Stimulated activated CD8-positive, alpha-beta memory T cell treated with anti-CD3 and anti-CD28 coated beads, Interleukin-4, amount 100 ng/mL, for 4 hours (primary cell): ENCODE results near the gene CWC27.
"Not testable (repeated sequence)": the region's sequence is repeated elsewhere in the genome, so short reads cannot be mapped to it uniquely, and the experiment has no call there.

ENCODE experiments used
- DNase-seq, 2 donors: peaks; one replicate each; pipeline ENCODE4 v3.0.0-alpha.2; 2020; ENCODE audit warnings: low read depth in 2 of 2, low spot score in 1 of 2

Gene CWC27

DNA sequence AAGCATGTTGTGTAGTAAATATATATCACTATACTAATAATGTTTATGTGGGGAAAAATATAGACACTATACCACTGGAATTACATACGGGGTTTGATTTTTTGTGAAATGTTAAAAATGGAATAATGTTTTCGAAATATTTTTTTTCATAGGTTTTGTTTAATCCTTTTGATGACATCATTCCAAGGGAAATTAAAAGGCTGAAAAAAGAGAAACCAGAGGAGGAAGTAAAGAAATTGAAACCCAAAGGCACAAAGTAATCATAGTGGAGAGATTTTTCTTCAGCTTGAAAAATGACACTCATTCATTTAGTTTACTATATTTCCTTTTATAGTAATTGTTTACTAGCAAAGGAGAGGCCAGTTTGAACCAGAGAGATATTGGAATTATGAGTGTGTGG is 17.6 kb downstream of the CWC27 start:
- no peak for DNase-seq

DNA sequence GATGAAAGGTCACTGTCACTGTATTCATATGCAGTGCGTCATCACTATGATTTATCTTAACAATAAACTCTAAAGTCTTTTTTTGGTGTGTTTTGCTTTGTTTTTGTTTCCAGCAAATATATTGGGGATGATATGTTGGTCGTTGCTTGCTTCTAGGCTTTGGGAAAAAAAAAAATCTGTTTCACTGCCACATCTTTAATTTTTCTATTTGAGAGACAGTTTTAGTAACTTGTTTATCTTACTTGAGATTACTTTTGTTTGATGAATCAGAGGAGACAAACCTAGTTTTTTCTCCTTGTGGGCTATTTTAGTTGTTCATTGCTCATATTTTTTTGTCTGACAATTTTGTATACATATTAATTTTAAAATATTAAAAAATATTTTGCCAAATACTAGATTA is 19.4 kb downstream of the CWC27 start:
- no peak for DNase-seq

DNA sequence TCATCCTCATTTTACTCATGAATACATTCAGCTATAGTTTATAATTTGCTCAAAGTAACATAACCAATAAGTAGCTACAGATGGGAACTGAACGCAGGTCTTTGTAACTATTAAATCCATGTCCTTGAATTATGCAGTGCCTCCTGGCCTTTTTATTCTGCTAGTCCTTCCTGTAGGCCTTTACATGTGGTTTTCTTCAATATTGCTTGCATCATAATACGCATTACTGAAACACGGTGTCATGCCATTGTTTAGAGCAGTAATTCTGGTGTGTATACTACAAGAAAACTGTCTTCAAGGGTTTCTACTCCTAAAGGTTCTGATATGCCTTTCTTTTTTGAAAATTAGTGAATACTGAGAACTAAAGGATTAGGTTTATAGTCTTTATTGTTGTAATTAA is 20.7 kb downstream of the CWC27 start:
- no peak for DNase-seq

DNA sequence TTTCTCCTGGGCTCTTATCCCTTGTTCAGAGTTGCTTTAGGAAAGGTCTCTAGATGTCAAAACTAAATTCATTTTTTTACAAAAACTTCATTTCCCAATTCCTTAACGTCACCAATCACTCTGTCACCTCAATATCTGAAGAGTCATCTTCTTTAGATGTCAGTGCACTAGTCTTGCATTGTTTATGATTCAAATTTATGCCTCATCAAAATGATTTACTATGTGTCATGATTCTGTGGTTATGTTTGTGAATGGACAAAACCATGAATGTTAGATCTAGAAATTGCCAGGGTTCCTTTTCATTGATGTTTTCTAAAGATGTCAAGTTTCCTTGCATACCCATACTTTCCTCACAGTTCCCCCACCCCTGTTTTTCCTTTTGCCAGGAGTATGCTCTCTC is 21.5 kb downstream of the CWC27 start:
- DNase-seq: no peak

DNA sequence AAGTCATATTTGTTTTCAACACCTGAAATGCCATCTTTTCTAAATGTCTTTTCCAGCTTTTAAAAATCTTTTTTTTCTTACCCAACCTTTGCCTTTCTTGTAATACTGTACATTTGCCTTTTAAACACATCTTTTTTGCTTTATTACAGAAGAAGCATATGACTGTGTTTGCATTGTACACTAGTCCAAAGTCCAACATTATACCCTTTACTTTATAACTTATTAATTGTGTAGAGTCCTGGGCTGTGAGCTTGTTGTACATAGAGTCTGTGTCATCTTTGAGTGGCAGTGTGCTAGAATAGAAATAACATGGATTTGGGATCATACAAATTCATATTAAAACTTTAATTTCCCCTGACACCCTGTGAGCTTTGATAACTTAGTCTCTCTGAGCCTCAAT is 23.7 kb downstream of the CWC27 start:
- no peak for DNase-seq

DNA sequence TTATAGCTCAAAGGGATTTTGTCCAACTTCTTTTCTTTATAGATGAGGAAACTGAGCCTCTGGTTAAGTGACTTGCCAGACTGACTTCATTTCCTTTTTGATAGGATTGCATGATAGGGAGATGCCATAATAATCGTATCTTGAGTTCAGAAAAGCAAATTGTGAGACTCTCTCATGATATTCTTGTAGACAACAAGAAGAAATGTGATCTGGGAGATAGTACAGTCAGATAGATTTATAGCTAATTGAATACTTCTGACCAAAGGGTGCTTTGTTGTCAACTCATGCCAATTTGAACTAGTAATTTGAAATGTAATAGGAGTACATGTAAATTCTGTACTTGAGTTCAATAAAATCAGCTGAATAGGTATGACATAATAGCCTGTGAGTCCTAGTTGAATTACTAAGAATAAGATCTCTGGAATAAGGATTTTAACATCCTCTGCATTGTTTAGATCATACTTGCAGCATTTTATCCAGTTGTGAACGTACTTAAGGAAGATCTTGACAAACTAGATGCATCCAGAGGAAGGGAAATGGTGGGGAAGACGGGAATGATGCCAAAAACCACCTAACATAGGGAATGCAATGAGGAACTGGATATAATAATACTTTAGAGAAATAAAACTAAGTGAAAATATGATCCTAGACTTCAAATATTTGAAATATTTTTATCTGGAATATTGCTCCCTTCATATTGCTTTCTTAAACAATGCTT is 25.5 kb downstream of the CWC27 start:
- DNase-seq: no peak

DNA sequence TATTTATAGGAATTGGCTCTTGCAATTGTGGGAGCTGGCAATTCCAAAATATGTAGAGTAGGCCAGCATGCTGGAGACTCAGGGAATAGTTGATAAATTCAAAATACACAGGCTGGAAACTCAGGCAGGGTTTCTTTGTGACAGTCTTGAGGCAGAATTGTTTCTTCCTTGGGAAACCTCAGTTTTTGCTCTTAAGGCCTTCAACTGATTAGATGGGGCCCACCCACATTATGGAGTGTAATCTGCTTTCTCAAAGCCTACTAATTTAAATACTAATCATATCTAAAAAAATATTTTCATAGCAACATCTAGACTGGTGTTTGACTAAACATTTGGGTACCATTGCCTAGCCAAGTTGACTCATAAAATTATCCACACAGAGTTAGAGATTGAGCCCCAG is 27.6 kb downstream of the CWC27 start:
- DNase-seq: no peak

DNA sequence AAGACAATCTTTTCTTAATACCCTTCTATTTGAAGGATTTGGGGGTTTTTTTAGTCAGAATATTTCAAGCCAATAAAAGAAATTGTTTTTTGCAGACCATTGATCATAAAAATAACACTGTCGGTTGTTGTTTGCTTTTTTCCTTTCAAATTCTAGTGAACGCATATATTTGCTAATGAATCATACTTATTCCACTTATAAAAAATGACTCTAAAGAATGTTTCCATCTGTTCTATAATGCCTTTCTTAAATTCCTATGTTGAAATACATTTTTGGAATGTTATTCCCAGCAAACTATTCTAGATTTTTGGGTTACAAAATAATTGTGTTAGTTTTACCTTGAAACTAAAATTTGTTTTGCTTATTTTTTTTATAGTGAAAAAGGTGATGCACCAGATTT is 32.2 kb downstream of the CWC27 start:
- DNase-seq: no peak

DNA sequence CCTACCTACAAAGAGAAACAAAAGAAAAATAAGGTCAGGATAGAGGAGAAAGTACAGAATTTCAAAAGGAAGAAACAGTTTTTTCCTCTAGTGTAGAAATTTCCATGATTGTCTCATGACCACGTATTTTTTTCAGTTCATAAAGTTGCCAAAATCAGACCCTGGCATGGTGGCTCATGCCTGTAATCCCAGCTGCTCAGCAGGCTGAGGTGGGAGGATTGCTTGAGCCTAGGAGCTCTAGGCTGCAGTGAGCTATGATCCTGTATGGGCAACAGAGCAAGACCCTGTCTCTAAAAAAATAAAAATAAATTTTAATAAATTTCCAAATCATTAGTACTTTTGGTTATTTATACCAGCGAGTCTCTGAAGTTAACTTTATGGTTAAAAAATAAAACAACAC is 37.8 kb downstream of the CWC27 start:
- DNase-seq: no peak

DNA sequence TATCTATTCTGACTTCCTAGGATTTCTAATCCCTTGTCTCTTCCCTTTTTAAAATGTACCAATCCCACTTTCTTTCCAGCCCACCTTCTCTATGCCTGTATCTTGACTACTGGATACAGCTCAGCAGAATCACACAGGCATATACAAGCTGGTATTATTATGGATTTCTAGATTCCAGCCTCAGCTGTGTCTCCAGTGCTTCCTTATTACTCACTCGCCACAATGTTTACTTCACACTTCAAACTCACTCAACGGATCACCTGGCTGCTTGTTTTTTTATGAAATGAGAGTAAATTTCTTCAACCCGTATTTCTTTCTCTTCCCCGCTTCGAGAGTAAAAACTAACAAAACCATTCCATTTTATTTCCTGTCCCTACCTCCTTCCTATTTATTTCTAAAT is 38.8 kb downstream of the CWC27 start:
- DNase-seq: no peak

DNA sequence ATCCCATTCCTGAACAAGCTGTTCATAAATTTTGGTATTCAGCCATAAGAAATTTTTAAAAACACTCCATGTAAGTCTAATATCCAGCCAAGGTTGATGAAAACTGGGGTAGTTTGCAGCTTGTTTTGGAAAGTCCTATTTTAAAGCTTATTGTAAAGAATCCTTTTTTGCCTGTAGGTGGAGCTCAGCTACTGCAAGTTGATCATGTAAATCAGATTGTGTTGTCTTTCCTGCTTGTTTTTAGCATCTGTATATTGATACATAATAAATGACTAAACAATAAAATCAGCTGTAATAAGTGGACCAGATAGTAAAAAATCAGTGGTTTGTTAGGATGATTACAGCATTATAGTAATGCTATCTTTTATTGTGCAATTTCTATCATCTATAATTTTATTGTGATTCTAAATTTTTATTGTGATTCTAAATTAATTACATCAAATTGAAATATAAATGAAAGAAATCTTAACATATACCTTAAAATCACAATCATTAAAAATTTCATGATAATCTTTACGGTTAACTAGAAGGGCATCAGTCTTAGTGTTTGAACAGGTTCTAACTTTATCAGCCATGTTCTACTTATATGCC is 42.4 kb downstream of the CWC27 start:
- DNase-seq: no peak

DNA sequence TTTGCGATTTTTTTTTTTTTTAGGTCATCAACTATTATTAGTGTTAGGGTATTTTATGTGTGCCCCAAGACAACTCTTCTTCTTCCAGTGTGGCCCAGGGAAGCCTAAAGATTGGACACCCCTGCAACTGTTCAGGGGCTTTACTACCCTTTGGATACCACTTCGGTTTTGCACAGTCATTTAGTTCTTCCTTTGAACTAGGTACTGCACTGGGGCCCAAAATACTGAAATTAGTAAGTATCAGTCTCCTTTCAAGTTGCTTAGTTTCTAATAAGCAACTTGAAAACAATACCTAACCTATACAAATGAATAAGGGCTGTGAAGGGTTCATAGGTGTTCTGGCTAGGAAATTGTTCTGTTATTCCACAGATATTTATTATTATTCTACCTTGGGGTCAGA is 45.3 kb downstream of the CWC27 start:
- no peak for DNase-seq

DNA sequence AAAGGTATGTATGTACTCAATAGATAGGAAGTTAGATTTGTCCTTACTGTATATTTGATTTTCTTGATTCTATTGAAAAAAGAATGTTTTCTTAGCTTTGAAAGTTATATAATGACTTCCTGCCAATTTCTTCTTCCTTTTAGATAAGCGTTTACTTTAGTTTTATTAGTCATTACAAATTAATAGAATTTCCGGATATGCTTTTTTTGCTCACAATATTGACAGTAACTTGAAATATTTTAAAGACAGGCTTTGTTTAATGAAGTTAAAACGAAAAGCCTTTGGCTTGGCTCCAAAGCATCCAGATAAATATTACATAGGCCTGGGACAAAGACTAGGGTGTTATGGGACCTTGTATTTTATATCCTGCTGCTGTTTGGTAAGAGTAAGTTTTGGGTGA is 49.5 kb downstream of the CWC27 start:
- DNase-seq: no peak

DNA sequence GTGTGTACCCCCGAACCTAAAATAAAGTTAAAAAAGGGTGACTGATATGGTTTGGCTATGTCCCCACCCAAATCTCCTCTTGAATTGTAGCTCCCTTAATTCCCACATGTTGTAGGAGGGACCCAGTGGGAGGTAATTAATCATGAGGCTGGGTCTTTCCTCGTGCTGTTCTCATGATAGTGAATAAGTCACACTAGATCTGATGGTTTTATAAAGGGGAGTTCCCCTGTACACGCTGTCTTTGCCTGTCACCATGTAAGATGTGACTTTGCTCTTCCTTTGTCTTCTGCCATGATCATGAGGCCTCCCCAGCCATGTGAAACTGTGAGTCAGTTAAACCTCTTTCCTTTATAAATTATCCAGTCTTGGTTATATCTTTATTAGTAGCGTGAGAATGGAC is 50.6 kb downstream of the CWC27 start:
- not testable (repeated sequence) for DNase-seq

DNA sequence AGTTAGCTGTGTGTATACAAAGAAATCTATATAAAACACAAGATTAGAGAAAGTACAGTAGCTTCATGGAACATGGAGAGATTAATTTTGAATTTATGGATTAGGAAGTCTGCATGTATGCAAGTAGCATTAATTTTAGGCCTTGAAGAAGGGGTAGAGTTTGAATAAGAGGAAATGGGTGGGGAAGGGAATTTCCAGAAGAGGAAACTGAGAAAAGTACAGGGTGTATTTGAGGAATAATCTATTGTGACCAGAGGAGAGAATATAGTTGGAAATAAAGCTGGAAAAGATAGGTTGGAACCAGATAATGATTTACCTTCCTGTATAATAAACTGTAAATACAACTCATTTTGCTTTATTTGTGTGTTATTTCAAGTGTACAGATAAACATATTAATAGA is 53.6 kb downstream of the CWC27 start:
- no peak for DNase-seq

DNA sequence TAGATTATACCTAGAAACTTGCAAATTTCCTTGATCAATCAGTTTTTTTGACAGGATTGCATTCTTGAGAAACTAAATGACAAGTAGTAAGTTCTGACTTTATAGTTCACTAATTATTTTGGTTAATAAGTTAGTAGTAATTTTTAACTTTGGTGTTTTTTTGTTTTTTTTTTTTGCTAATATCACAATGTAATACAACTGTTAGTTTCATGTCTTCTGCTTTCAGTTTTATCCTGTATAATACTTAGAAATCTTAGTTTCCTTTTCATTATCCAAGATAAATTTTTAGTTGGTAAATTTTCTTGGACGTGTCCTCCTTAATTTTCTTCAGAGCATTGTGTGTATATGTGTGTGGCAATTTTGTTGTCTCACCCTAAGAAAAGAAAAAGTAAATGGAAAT is 57.8 kb downstream of the CWC27 start:
- no peak for DNase-seq

DNA sequence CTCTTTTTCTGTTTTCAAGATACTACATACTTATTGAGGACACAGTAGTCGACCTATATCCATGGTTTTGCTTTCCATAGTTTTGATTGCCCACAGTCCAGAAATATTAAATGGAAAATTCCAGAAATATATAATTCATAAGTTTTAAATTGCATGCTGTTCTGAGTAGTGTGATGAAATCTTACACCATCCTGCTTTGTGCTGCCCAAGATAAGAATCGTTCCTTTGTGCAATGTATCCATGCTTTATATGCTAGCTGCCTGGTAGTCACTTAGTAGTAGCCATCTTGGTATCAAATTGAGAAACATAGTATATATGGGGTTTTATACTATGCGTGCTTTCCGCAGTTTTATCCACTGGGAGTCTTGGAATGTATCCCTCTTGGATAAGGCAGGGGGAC is 59.0 kb downstream of the CWC27 start:
- DNase-seq: no peak

DNA sequence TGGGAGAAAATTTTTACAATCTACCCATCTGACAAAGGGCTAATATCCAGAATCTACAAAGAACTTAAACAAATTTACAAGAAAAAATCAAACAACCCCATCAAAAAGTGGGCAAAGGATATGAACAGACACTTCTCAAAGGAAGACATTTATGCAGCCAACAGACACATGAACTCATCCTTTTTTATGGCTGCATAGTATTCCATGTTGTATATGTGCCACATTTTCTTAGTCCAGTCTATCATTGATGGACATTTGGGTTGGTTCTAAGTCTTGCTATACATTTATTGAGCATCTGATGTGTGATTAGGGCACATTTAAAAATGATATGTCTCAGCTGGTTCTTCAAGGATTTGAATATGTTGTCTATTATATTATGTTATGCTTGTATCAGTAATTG is 61.9 kb downstream of the CWC27 start:
- not testable (repeated sequence) for DNase-seq

DNA sequence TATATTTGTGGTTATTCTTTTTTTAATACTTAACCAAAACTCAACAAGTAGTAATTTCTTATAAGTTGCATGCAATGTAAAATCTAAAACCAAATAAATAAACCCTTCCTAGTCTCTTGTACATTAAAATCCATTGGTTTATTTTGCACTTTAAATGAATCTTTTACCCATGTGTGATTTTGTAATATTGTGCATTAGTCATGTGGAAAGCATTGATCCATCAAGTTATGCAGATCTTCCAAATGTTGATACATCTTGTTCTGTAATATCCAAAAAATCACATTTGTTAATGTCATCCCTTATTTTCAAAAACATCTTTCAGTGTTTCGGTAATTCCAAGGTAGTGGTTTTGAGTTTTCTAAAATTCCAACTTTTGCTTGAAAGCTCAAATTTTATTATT is 63.3 kb downstream of the CWC27 start:
- no peak for DNase-seq

DNA sequence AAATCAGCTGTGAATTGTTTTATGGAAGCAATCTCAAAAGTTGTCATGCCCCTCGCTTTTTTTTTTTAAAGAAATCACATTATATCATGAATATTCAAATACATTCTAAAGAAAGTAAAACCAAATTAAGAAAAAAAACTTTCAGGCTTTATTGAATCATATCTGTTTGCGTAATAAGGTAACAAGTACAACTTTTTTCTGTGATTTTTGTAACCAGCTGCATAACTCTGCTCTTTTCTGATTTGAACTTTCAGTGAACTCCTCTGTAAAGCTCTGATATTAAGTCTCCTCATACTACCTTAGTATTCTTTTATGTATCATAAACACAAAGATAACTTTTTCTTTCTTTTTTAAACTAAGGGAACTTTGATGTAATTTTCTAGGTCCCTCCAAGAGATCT is 65.3 kb downstream of the CWC27 start:
- DNase-seq: no peak

DNA sequence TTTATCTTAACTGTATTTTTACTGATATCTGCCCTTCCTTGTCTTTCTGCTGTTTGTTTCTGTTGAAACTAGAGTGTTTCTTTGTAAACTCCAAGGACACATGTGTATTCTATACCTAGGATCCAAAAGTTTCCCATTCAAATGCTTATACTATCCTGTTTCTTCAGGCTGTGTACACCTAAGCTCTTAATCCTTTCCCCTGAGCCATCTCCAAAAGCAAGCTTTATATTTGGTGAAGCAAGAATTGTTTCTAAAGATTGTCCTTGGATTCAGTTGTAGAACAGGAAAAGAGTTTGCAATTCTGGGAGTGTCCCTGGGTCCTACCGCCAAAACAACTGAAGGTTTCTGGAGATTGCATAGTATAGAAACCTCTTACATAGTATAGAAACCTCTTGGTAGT is 65.9 kb downstream of the CWC27 start:
- DNase-seq: no peak

DNA sequence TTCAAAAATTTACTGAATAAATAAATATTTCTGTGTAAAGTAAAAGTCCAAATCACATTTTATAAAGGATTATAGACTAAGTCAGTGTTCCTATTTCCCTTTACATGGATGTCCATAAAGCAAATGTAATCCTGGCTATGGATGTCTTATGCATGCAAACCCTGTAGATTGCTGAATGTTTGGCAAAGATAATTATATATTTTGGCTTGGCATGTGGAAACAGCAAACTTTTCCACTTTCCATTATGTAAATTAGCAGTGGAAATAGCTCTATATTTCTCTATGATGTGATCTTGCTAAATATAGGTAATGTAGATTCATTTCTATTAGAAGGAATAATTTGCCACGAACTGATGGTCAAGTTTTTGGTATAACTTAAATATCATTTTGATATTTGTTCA is 66.5 kb downstream of the CWC27 start:
- no peak for DNase-seq

DNA sequence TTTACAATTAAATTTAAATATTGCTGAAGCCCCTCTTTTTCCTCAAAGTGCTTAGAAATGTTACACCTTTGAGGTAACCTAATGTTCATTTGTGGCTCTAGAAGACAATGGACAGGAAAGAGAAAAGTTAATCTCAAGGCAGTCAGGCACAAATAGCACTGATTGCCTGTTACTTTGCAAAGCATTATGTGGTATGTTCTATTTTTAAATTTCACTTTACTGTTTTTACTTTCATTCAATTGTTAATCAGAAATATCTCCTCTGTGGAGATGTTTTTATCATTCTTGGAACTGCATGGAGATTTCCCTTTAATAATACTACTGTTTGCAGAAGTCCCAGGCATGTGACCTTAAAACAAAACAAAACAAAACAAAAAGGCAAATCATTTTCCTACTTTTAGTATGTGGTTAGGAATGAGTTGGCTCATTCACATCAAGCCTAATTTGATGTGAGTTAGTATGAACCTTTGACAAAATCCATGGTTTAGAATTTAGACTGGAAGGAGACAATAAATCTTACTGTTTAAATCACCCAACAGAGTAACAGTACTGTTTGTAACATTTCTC is 67.5 kb downstream of the CWC27 start:
- no peak for DNase-seq
